ENCODE results near the gene PTGIR. TPM values are rescaled to one million over a fixed set of nuclear protein-coding genes. Genes with fewer than 3 reads are reported as not detected.
"Not testable (repeated sequence)": the region's sequence is repeated elsewhere in the genome, so short reads cannot be mapped to it uniquely, and the experiment has no call there.

Gene PTGIR
- total RNA-seq, 4 donors from 2014 or later = 4.8 to 10.2 (median 7.9) TPM

DNA sequence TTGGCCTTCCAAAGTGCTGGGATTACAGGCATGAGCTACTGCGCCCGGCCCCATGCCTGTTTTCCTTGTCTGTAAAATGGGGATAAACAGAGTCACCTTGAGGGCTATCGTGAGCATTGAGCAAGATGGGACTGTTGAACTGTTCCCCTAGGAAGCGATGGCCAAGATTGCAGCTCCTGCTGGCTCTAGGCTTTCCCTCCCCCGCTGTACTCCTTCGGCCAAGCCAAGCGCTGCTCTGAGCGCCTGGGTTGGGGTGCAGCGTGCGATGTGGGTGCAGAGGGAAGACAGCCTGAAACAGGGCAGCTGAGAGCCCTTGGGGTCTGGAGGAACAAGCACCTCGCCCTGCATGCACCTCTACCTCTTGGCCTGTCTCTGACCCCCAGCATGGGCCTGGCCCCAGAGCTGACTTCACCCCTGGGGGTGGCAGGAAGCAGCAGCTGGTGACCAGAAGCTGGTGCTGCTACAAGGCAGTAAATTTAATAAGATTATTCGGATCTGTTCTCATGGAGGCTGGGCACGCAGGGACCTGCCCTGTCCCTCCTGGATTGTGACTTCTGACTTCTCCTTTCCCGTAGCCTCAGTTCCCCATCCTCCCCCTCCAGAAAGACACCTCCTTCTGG is 5.8 kb upstream of the PTGIR start:
- no peak for ATAC-seq (ENCODE audit: low FRiP score)
- TF ChIP-seq, protein P1, sequence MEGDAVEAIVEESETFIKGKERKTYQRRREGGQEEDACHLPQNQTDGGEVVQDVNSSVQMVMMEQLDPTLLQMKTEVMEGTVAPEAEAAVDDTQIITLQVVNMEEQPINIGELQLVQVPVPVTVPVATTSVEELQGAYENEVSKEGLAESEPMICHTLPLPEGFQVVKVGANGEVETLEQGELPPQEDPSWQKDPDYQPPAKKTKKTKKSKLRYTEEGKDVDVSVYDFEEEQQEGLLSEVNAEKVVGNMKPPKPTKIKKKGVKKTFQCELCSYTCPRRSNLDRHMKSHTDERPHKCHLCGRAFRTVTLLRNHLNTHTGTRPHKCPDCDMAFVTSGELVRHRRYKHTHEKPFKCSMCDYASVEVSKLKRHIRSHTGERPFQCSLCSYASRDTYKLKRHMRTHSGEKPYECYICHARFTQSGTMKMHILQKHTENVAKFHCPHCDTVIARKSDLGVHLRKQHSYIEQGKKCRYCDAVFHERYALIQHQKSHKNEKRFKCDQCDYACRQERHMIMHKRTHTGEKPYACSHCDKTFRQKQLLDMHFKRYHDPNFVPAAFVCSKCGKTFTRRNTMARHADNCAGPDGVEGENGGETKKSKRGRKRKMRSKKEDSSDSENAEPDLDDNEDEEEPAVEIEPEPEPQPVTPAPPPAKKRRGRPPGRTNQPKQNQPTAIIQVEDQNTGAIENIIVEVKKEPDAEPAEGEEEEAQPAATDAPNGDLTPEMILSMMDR (IDR thresholded peaks at IDR 0.05) = no peak
- no peak for DNase-seq (ENCODE audit: low spot score)

DNA sequence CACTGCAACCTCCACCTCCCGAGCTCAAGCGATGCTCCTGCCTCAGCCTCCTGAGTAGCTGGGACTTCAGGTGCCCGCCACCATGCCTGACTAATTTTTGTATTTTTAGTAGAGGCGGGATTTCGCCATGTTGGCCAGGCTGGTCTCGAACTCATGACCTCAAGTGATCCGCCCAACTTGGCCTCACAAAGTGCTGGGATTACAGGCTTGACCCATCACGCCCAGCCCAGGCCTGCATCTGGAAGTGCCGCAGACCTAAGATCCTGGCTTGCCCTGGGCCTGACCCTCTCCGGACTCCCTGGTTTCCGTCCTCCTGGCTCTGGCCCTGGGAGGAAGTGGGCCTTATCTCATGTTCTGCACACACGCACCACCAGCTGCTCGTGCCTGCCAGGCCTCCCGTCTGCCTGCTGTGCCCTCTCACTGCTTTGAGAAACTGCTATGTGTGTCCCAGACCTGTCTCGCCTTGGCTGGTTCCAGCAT is 4.7 kb upstream of the PTGIR start:
- ATAC-seq (ENCODE audit: low FRiP score) (no peak), DNase-seq (ENCODE audit: low spot score) (no peak)
- TF ChIP-seq, protein P1 (IDR thresholded peaks at IDR 0.05) = no peak

DNA sequence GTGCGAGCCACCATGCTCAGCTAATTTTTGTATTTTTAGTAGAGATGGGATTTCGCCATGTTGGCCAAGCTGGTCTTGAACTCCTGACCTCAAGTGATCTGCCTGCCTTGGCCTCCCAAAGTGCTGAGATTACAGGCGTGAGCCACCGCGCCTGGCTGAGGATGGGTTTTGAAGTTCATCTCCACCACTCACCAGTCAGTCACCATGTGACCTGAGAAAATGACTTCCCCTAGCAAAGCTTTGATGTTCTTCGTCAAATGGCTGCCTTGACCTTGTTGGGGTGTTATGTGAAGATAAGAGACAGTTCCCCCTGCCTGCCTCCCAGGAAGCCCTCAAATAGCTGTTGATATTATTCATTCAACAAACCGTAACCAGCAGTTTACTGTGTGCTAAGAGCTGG is 4.1 kb upstream of the PTGIR start:
- not testable (repeated sequence) for DNase-seq (ENCODE audit: low spot score); ATAC-seq (ENCODE audit: low FRiP score)

DNA sequence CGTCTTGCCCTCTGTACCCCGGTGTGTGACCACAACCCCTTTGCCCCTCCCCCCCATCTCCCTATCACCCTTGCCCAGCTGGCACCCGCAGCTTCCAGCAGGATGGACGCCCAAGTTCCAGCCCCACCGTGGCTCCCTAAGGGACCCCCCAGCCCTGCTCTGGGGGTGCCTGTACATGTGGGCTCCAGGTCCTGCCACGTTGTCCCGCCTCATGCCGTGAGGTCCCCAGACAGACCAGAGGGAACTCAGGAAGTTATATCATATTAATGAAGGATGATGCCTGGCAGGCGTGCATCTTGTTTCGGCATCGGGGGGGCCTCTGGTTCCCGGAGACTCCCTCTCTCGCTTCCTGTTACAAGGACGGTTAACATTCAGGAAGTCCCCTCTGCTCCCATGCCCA is 1.6 kb upstream of the PTGIR start:
- TF ChIP-seq, protein P1 (IDR thresholded peaks at IDR 0.05) = no peak
- DNase-seq (ENCODE audit: low spot score) (no peak), ATAC-seq (ENCODE audit: low FRiP score) (no peak)

DNA sequence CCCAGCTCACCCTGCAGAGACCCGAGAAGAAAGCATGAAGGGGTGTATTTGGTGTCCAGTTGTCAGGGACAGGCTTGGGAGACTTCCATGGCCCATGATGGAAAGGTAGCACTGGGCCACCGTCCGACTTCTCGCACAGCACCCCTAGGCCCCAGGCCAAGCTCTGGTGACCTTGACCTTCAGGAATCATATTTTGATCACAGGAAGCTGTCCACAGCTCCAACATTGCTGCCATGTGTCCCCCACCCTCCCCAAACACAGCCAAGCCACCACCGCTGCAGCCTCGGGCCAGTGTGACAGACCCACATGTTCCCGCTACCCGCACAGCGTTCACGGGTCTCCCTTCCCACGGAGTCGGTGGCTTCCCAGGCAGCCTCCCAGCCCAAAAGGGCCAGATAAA is 842 bp upstream of the PTGIR start:
- TF ChIP-seq, protein P1 (IDR thresholded peaks at IDR 0.05) = no peak
- DNase-seq (ENCODE audit: low spot score) (no peak), ATAC-seq (ENCODE audit: low FRiP score) (no peak)

DNA sequence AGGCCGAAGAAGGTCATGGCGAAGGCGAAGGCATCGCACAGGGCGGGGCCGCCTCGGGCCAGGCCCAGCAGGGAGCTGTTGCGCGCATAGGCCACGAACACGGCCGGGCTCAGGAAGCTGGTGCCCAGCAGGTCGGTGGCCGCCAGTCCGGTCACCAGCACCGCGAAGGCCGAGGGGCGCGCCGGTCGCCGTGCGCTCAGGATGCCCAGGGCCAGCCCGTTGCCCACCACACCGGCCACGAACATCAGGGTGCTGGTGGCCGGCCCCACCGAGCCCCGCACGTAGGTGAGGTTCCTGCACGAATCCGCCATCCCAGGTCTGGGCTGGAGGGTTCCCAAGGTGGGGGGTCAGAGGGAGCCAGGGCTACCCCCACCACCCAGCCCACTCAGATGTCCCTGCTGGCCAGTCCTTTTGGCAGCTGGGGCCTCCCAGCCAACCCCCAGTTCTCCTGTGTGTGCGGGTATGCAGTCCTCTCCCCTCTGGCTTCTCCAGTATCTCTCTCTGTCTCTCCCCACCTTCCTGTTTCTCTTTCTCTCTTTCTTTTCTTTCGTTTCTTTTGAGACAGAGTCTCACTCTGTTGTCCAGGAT is 880 bp downstream of the PTGIR start:
- DNase-seq (ENCODE audit: low spot score) (no peak), ATAC-seq (ENCODE audit: low FRiP score) (no peak)
- TF ChIP-seq, protein P1 (IDR thresholded peaks at IDR 0.05) = no peak

DNA sequence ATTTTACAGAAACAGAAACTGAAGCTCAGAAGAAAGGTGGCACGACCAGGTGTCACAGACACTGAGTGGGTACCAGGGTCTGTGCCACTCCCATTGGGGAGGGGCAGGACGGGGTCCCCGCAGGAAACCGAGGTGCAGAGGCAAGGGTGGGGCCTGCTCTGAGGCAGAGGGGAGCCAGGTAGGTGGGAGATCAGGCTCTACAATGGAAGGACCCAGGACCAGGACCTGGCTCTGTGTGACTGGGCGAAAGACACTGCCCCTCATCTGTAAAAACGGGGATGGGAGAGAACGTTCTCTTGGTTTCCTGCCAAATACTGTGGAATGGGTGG is 2.8 kb downstream of the PTGIR start:
- ATAC-seq (ENCODE audit: low FRiP score) (no peak), DNase-seq (ENCODE audit: low spot score) (no peak)
- TF ChIP-seq, protein P1 (IDR thresholded peaks at IDR 0.05) = no peak

Data from omental fat pad (tissue), 4 donors.